Measurements from ENCODE around the gene NAE1. TPM values are rescaled to one million over a fixed set of nuclear protein-coding genes. Genes with fewer than 3 reads are reported as not detected.

The NAE1 gene
- total RNA-seq, 1 donor from 2014 or later, result 32.4 TPM

- intact Hi-C loops (cut with DNase I), result loop anchor here (5.0 kb wide), 2 partner anchors 78 to 118 kb away; partner anchors contain the start of gene NAE1
- no peak for DNase-seq (ENCODE audit: missing footprints)
- ATAC-seq, result no peak
These were observed 76.6 kb downstream of the NAE1 start for GRCh38 chr16:66754211-66754610.

GRCh38 chr16:66752958-66753357 is 77.8 kb downstream of the NAE1 start:
- intact Hi-C loops (cut with DNase I), result loop anchor here (5.0 kb wide), 2 partner anchors 79 to 119 kb away; partner anchors contain the start of gene NAE1

More at GRCh38 chr16:66752958-66753357, 77.8 kb downstream of the NAE1 start:
- ATAC-seq (no peak), DNase-seq (ENCODE audit: missing footprints) (no peak)

Other genes starting within 250 kb of the NAE1 start
- 11.8 TPM for gene CMTM3, start 226.3 kb downstream of the NAE1 start, total RNA-seq
- 10.9 TPM for gene CMTM4, start 134.2 kb downstream of the NAE1 start, total RNA-seq
- 76.6 TPM for gene DYNC1LI2, start 79.4 kb downstream of the NAE1 start, total RNA-seq
- not detected for gene TERB1, start 29.4 kb downstream of the NAE1 start, total RNA-seq
- gene CA7, start 13.4 kb upstream of the NAE1 start, total RNA-seq, result not detected
- 3.1 TPM for gene PDP2, start 49.5 kb upstream of the NAE1 start, total RNA-seq
- gene CDH16, start 87.9 kb upstream of the NAE1 start, total RNA-seq, result 0.16 TPM
- gene RRAD, start 94.6 kb upstream of the NAE1 start, total RNA-seq, result 84.3 TPM
- gene CIAO2B, start 103.4 kb upstream of the NAE1 start, total RNA-seq, result 127 TPM
- 126 TPM for gene CES2, start 104.5 kb upstream of the NAE1 start, total RNA-seq
- 0.78 TPM for gene CES3, start 130.3 kb upstream of the NAE1 start, total RNA-seq
- 4.6 TPM for gene CES4A, start 157.6 kb upstream of the NAE1 start, total RNA-seq
- gene CBFB, start 198.2 kb upstream of the NAE1 start, total RNA-seq, result 22.0 TPM